Bone marrow (tissue), 2 donors: ENCODE measurements around the gene USHBP1.

Source experiments
- DNase-seq, 2 donors: peaks; one replicate each; lab custom pipeline; 2025; lab: John Stamatoyannopoulos, UW

USHBP1 gene

DNA sequence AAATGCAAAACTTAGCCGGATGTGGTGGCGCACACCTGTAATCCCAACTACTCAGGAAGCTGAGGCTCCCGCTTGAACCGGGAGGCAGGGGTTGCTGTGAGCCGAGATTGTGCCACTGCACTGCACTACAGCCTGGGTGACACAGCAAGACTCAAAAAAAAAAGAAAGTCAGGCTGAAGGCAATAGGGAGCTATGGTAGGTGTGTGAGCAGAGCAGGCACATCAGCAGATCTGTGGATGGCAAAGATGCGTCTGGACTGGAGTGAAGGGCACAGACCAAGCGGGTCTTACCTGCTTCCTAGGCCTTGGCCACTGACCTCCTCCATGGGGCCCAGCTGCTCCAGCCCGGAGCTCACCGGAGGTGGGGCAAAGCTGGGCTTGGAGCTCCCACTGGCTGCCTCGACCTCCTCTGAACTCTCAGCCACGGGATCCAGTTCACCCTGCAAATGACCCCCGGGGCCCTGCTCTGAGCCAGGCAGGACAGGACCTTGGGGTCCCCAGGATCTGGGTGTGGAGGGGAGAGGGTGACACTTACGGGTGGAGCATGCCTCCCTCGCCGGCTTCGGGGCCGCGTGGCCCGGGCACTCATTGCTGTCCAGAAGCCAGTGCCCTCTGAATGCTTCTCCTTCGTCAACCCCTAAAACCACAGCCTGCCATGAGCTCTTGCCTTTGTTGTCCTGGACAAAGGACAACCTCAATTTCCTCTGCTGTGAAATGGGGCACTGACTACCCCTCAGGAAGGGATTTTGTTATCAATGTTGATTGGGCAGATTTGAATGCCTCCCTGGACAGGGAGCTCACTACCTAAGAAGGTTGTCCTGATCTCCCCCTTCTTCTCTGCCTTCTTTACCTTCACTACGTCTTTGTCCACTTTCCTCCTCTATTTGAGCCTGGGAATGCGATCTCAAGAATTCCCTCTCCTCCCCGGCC lies 569 bp downstream of the USHBP1 start:
- DNase-seq, result no peak

- DNase-seq, result no peak
Measured at GRCh38 chr19:17262557-17262956, 2.0 kb downstream of the USHBP1 start.

DNA sequence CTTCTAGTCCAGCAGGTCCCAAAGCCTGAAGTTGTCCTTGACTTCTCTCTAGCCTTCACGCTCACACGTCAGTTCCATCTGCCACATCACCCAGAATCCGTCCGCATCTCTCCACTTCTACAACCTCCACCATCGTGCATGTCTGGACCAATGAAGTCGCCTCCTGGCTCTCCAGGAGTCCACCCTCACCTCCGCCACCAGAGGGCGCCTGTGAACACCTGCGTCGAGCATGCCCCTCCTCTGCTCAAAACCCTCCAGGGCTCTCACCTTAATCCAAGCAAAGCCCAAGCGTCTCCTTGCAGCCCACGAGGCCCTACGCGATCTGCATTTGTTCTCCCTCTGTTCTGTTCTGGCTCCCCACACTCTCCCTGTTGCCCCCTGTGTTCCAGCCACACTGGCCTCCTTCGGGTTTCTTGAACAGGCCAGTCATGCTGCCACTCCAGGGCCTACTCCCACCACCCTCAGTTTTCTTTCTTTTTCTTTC lies 3.7 kb downstream of the USHBP1 start:
- DNase-seq, result peak; percentile 66 to 84

DNA sequence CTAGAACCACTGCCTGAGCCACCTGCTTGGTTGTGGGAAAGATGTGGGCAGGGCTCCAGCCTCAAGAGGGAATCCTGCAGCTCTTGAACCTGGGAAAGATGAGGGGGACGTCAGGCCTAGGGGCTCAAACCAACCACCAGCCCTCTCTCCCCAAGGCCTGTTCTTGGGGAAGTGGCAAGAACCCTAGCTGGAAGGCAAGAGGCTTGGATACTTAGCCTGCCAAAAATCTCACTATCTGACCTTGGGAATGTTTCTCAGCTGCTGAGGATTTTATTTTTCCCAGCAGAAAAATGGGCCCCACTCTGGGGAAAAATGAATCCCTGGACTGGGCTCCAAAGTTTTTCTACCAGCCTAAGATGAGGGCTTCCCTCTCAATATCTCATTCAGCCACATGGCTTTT lies 4.6 kb downstream of the USHBP1 start:
- no peak for DNase-seq

GRCh38 chr19:17259118-17259780 lies 5.3 kb downstream of the USHBP1 start:
- no peak for DNase-seq

GRCh38 chr19:17256130-17256529 lies 8.4 kb downstream of the USHBP1 start:
- no peak for DNase-seq

GRCh38 chr19:17255150-17255621 lies 9.4 kb downstream of the USHBP1 start:
- DNase-seq, result no peak

- no peak for DNase-seq
Measured at GRCh38 chr19:17254636-17255035, 9.9 kb downstream of the USHBP1 start.

- DNase-seq, result no peak
Measured at GRCh38 chr19:17249887-17250548, 14.5 kb downstream of the USHBP1 start.

- DNase-seq, result no peak
Measured at GRCh38 chr19:17248011-17248776, 16.4 kb downstream of the USHBP1 start.

DNA sequence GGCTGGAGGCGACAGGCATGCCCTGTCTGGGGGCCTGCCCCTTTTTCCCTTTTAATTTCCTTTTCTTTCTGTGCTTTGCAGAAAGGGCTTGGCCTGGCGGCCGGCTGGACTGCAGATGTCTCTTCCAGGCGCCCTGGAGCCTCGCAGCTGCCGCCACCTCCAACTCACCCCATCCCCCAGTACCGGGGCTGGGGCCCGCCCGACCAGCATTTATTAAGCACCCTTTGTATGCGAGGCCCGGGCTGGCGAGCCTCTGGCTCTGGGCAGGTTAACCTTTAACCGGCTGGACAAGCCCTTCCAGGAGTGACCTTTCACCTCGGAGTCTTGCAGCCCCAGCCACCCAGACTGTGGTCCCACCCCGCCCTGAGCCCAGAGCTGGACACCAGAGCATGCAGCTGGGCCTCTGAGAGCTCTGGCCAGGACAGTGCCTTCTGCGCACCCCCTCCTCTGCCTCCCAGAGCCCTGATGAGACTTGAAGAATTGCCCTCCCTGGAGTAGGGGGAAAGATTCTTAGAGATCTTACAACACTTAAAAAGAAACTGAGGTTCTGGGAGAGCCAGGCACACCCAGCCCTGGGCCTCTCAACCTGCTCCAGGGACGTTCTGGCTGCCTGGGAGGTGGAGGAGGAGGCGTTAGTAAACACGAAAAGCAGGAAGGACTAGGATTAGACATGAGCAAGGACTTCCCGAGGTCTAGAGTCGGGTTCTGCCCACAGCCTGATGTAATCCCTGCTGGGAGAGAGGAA lies 17.7 kb downstream of the USHBP1 start:
- DNase-seq, result no peak

GRCh38 chr19:17245535-17245984 lies 19.0 kb downstream of the USHBP1 start, which contains the start of gene NR2F6:
Gene NR2F6, minus strand, starts transcription at chr19:17245919. Its CDS starts 699 bp downstream, at chr19:17245220.
- no peak for DNase-seq

DNA sequence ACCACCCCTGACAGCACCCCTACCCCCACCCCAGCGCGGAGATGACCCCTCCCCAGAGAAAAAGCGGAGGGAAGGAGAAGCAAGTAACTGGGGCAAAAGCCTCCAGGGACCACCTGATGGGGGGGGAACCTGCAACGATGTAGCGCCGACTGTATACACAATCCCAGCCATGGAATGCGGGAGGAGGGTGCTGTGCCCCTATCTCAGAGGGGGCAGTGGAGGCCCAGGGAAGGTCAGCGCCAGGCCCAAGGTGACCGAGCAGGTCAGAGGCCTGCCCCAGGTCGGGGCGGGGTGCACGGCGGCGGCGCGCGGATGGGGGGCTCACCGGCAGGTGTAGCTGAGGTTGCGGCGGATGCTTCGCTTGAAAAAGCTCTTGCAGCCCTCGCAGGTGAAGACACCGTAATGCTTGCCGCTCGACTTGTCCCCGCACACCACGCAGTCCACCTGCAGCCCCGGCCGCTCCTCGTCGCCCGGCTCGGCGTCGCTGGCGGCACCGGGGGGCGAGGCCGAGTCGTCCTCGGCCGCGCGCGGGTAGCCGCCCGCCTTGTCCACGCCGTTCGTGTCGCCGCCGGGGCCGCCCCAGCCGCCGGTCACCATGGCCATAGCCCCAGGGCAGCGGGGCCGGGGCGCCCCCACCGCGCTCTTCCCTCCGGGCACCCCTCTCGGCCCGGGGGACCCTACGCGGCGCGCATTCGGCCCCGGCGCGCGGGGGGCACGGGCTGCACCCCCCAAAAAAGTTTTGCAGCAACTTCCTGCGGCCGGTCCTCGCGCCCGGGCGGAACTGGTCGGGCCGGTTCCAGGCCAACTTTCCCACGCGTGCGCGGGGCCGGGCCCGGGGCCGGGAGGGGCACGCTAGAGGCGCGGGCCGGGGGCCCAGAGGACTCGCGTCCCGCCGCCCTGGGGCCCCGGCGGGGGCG lies 19.7 kb downstream of the USHBP1 start:
- no peak for DNase-seq

- DNase-seq, result no peak
Measured at GRCh38 chr19:17243830-17244617, 20.5 kb downstream of the USHBP1 start.

- no peak for DNase-seq
Measured at GRCh38 chr19:17243211-17243829, 21.2 kb downstream of the USHBP1 start.

- no peak for DNase-seq
Measured at GRCh38 chr19:17242431-17243208, 21.9 kb downstream of the USHBP1 start.

- no peak for DNase-seq
Measured at GRCh38 chr19:17240826-17241399, 23.6 kb downstream of the USHBP1 start.
